HG03575 (cell line): Measurements from ENCODE around the gene NLRP5.
"Not testable (repeated sequence)": the region's sequence is repeated elsewhere in the genome, so short reads cannot be mapped to it uniquely, and the experiment has no call there.

Experiments used
- ATAC-seq: cut with Tn5 transposase; IDR thresholded peaks from one replicate; pipeline ENCODE4 v1.9.1; 2021; ENCODE audit not compliant: unreplicated experiment, insufficient number of reproducible peaks, low FRiP score; ENCODE audit errors: extremely low read depth

The NLRP5 gene

GRCh38 chr19:55986487-55986886, at the start of gene NLRP5:
TSS of gene NLRP5 (plus strand) at chr19:55986775.
- ATAC-seq, result no peak

GRCh38 chr19:55939206-55939605, 47.4 kb upstream of the NLRP5 start:
- ATAC-seq, result no peak

DNA sequence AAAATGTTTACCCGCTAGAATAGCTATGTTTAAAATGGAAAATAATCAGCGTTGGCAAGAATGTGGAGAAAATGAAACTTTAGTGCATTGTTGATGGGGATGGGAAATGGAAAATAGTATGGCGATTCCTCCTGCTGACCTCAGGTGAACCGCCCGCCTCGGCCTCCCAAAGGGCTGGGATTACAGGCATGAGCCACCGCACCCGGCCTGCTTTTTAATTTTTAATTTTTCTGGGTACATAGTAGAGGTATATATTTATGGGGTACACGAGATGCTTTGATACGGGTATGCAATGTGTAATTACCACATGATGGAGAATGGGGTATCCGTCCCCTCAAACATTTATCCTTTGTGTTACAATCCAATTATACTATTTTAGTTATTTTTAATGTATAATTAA, 46.3 kb upstream of the NLRP5 start:
- ATAC-seq, result no peak

DNA sequence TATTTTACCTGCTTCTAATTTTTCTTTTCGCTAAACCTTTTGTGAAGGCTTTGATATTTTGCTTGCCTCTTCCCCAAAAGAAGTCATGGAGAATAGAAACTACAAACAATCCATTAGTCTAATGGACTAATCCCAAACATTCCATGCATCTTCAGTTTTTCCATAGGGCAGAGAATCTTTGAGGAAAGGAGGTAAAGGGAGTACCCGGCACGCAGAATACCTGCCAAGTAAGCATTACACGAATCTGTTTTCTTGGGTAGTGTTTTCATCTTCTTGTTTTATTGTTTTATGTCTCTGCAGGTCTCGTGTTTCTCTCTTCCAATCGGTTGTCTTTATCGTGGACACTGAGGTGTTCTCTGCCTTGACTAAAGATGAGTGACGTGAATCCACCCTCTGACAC, 39.0 kb upstream of the NLRP5 start, which contains the start of gene NLRP8:
Gene NLRP8, plus strand, starts transcription at position 301 of the 400 bp plus-strand sequence.
- ATAC-seq, result no peak

DNA sequence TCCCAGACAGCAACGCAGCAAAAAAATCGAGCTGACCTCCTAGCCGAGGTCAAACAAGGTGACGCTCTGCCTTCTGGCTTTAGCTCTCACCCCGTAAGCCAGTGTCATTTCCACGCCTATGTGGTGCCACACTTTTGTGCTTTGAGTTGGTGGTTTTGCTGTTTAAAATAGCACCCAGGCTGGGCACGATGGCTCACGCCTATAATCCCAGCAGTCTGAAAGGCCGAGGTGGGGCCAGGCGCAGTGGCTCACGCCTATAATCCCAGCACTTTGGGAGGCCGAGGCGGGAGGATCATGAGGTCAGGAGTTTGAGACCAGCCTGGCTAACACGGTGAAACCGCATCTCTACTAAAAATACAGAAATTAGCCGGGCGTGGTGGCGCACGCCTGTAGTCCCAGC, 36.0 kb upstream of the NLRP5 start:
- not testable (repeated sequence) for ATAC-seq

DNA sequence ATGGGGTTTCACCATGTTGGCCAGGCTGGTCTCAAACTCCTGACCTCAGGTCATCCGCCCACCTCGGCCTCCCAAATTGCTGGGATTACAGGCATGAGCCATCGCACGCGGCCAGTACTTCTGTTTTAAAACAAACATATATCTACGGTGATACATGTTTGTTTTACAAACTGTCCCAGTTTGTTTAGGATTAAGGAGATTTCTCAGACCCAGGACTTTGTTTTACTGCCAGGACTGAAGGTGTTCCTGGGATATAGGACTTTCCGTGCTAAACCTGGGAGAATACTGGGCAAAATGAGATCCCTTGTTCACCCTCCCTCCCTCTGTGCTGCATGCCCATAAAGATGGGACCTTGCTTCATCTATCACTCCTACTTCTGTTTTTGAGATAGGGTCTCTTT, 30.1 kb upstream of the NLRP5 start:
- ATAC-seq, result no peak

GRCh38 chr19:55958356-55958755, 28.2 kb upstream of the NLRP5 start:
- no peak for ATAC-seq

DNA sequence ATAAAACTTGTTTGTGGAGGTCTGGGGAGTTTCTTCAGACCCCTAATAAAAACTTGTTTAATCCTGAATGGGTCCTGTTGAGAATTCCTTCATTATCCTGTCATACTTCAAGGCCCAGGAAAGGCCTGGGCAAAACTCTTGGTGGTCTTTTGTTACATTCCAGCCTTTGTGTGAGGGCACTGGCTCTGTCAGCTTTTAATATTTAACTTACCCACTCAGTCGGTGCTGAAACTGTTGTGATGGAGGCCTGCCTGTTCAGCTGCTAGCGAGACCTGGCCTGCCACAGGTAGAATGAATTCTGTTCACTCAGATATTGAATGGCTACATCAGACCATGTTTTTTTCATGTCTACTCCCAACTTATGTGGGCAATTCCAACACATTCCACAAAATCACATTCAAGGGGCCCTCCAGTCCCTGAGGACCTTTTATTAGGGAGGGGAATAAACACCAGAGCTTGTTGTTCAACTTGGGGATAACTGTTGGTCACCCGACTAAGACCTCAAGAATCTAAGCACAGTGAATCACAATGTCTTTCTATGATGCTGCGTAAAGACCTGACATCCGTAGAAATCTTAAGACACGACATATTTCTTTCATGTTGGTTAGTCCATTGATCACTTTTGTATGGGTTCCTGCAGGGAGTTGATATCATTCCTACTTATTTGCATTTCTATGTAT, 26.4 kb upstream of the NLRP5 start:
- no peak for ATAC-seq

DNA sequence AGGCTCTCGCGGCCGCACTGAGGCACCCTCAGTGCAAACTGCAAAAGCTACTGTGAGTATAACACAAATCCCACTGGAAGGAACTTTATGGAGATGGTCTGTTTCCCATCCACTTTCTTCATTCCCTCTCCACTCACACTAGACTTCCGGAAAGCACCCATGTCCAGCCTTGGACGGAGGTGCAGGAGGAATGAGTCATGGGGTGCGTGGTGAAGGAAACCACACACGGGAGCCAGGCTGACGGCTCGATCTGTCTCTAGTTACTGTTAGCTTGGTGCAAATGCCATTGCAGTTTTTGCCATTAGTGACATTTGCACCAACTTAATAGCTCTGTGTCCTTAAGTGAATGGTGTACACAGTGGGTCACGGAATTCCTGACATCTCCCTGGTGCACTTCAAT, 24.4 kb upstream of the NLRP5 start:
- ATAC-seq, result no peak

- no peak for ATAC-seq
Measured at GRCh38 chr19:55973982-55974381, 12.6 kb upstream of the NLRP5 start.

- ATAC-seq, result no peak
Measured at GRCh38 chr19:55980415-55980814, 6.2 kb upstream of the NLRP5 start.

- no peak for ATAC-seq
Measured at GRCh38 chr19:55985254-55985653, 1.3 kb upstream of the NLRP5 start.

DNA sequence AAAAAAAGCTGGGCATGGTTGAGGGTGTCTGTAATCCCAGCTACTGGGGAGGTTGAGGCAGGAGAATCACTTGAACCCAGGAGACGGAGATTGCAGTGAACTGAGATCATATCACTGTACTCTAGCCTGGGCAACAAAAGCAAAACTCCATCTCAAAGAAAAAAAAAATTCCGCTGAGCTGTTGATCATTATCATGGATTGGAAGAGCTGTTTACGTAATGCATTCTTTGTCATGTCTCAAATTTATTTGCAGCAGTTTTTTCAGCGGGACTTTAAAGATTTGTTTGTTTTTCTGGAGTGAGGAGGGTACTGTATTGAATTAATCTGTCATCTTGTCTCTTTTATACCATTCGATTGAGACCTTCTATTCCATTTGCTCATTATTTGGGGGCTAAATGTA, 4.3 kb downstream of the NLRP5 start:
- ATAC-seq, result no peak

- no peak for ATAC-seq
Measured at GRCh38 chr19:55993492-55993891, 6.9 kb downstream of the NLRP5 start.

- no peak for ATAC-seq
Measured at GRCh38 chr19:56014765-56015164, 28.2 kb downstream of the NLRP5 start.

DNA sequence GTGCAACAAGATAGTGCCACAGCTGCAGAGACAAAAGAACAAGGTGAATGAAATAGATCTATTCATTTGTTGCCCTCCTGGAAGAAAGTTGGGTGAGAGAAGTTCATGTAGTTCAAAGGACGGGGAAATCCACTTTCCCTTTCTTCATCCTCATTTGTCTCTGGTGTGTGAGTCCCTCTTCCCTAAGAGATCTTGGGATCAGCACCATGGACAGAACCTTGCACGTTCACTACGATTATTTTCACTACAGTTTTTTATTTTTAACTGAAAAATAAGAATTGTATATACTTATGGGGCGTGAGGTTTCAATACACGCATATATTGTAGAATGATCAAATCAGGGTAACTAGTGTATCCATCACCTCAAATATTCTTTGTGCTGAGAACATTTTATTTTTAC, 29.2 kb downstream of the NLRP5 start:
- ATAC-seq, result no peak

- not testable (repeated sequence) for ATAC-seq
Measured at GRCh38 chr19:56019325-56019724, 32.8 kb downstream of the NLRP5 start.

- ATAC-seq, result not testable (repeated sequence)
Measured at GRCh38 chr19:56020355-56020975, 33.9 kb downstream of the NLRP5 start.

- no peak for ATAC-seq
Measured at GRCh38 chr19:56026769-56027168, 40.2 kb downstream of the NLRP5 start.

DNA sequence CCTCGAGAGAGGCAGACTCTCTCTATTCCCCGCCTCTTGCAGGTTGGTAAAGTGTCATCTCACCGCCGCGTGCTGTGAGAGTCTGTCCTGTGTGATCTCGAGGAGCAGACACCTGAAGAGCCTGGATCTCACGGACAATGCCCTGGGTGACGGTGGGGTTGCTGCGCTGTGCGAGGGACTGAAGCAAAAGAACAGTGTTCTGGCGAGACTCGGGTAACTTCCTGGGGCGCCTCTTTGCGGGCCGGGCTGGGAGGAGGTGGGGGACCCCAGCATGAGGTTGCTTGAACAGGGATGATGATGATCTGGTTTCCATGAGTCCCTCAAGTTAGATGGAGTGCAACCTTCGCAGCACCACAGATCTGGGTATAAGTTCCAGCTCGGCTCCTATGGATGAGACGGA, 67.0 kb downstream of the NLRP5 start:
- no peak for ATAC-seq
